ENCODE data around the gene POC1A.

DNA sequence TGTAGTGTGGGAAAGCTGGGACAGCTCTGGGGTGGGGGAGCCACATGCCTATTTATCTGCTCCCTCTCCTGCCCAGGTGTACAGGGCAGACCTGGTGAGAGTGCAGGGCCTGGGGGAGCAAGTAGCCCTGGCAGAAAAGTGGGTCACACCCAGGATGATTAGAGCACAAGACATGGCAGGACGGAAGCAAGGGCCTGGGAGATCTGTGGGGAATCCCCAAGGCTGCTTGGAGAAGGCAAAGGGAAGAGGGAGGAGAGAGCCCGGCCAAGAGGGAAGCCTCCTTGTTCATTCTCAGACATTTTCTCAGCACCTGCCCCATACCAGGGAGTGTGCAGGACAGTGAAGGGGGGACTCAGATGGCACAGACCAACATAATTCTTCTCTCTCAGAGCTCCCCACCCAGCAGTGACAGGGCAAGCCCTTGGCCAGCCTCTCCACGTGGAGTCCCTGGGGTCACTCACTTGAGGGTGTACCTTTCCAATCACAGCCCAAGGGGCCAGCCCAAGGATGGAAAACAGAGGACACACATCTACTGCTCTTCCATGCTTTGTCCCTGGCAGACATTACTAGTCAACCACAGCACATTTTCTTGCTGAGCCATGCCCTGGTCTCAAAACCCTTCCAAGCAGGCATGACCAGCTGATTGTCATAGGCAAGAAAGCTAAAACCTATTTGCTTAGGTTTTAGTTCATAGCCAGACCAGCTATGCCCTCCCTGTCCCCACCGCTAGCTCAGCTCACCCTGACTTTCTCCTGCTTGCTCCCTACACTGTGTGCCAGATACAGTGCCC is 92.9 kb downstream of the POC1A start:
- TF ChIP-seq, protein P1, sequence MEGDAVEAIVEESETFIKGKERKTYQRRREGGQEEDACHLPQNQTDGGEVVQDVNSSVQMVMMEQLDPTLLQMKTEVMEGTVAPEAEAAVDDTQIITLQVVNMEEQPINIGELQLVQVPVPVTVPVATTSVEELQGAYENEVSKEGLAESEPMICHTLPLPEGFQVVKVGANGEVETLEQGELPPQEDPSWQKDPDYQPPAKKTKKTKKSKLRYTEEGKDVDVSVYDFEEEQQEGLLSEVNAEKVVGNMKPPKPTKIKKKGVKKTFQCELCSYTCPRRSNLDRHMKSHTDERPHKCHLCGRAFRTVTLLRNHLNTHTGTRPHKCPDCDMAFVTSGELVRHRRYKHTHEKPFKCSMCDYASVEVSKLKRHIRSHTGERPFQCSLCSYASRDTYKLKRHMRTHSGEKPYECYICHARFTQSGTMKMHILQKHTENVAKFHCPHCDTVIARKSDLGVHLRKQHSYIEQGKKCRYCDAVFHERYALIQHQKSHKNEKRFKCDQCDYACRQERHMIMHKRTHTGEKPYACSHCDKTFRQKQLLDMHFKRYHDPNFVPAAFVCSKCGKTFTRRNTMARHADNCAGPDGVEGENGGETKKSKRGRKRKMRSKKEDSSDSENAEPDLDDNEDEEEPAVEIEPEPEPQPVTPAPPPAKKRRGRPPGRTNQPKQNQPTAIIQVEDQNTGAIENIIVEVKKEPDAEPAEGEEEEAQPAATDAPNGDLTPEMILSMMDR (conservative IDR thresholded peaks at IDR 0.05; ENCODE audit: low read depth, low read length): no peak
- TF ChIP-seq SMC3 (IDR thresholded peaks at IDR 0.05; ENCODE audit: low read depth, low read length) (no peak), POLR2A (IDR thresholded peaks at IDR 0.05; ENCODE audit: low read depth, low read length) (no peak), BHLHE40 (IDR thresholded peaks at IDR 0.05; ENCODE audit: low read depth, low read length) (no peak), CEBPB (IDR thresholded peaks at IDR 0.05; ENCODE audit: low read depth, low read length) (no peak), MAZ (IDR thresholded peaks at IDR 0.05; ENCODE audit: borderline replicate concordance, low read depth, low read length) (no peak), FOS (IDR thresholded peaks at IDR 0.05; ENCODE audit: low read depth, low read length) (no peak), RAD21 (IDR thresholded peaks at IDR 0.05; ENCODE audit: low read length) (no peak)
- TF ChIP-seq, protein P2, sequence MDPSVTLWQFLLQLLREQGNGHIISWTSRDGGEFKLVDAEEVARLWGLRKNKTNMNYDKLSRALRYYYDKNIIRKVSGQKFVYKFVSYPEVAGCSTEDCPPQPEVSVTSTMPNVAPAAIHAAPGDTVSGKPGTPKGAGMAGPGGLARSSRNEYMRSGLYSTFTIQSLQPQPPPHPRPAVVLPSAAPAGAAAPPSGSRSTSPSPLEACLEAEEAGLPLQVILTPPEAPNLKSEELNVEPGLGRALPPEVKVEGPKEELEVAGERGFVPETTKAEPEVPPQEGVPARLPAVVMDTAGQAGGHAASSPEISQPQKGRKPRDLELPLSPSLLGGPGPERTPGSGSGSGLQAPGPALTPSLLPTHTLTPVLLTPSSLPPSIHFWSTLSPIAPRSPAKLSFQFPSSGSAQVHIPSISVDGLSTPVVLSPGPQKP (IDR thresholded peaks at IDR 0.05; ENCODE audit: borderline replicate concordance, low read depth, low read length): no peak
- TF ChIP-seq, protein P3, sequence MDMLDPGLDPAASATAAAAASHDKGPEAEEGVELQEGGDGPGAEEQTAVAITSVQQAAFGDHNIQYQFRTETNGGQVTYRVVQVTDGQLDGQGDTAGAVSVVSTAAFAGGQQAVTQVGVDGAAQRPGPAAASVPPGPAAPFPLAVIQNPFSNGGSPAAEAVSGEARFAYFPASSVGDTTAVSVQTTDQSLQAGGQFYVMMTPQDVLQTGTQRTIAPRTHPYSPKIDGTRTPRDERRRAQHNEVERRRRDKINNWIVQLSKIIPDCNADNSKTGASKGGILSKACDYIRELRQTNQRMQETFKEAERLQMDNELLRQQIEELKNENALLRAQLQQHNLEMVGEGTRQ (IDR thresholded peaks at IDR 0.05; ENCODE audit: low read depth, low read length): no peak

Measured in IMR-90 (cell line).